ENCODE data around the gene GCH1.

- TF ChIP-seq, protein P1, sequence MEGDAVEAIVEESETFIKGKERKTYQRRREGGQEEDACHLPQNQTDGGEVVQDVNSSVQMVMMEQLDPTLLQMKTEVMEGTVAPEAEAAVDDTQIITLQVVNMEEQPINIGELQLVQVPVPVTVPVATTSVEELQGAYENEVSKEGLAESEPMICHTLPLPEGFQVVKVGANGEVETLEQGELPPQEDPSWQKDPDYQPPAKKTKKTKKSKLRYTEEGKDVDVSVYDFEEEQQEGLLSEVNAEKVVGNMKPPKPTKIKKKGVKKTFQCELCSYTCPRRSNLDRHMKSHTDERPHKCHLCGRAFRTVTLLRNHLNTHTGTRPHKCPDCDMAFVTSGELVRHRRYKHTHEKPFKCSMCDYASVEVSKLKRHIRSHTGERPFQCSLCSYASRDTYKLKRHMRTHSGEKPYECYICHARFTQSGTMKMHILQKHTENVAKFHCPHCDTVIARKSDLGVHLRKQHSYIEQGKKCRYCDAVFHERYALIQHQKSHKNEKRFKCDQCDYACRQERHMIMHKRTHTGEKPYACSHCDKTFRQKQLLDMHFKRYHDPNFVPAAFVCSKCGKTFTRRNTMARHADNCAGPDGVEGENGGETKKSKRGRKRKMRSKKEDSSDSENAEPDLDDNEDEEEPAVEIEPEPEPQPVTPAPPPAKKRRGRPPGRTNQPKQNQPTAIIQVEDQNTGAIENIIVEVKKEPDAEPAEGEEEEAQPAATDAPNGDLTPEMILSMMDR (IDR thresholded peaks at IDR 0.05): no peak
- TF ChIP-seq POLR2AphosphoS5 (IDR thresholded peaks at IDR 0.05) (no peak), EP300 (IDR thresholded peaks at IDR 0.05) (no peak)
Observed at GRCh38 chr14:54916101-54916500, 13.5 kb upstream of the GCH1 start.

All from suprapubic skin (tissue), 4 donors.